GM12891 (cell line): Measurements from ENCODE around the gene PIM2.

Source experiments
- POLR2A ChIP-seq: IDR thresholded peaks from 2 replicates; pipeline ENCODE4 v1.6.1; 2011; ENCODE audit warnings: low read depth, low read length, control low read depth
- TAF1 ChIP-seq: IDR thresholded peaks from 2 replicates; pipeline ENCODE4 v1.6.1; 2011; ENCODE audit warnings: low read depth, low read length, control low read depth

- TF ChIP-seq POLR2A = no peak
- TF ChIP-seq TAF1 = no peak
These were observed 1.9 kb upstream of the PIM2 start for GRCh38 chrX:48920718-48921104.
